CD4-positive, alpha-beta T cell (primary cell): Measurements from ENCODE around the gene ENO4. TPM values are rescaled to one million over a fixed set of nuclear protein-coding genes. Genes with fewer than 3 reads are reported as not detected.

Experiments used
- ATAC-seq: fragments of 200-7000 bp; cut with Tn5 transposase; one replicate; pipeline ENCODE4 v1.10.0; 2022; ENCODE audit warnings: mild to moderate bottlenecking; ENCODE audit not compliant: poor library complexity
- CTCF ChIA-PET: fragments of 350-600 bp; sonication (Branson Sonifier 250); formaldehyde crosslinking; loops from one replicate; lab custom pipeline; 2021; ENCODE audit warnings: antibody characterized with exemption, inconsistent platforms; lab: Charles Lee
- POLR2A ChIA-PET: fragments of 350-600 bp; sonication (Branson Sonifier 250); formaldehyde crosslinking; loops from one replicate; lab custom pipeline; 2021; ENCODE audit warnings: antibody characterized with exemption, inconsistent platforms; lab: Charles Lee
- DNase-seq, 14 experiments: peaks; one replicate each; pipeline ENCODE4 v3.0.0-alpha.2; 2013 to 2020; ENCODE audit warnings: mixed read lengths in 2 of 14
- H3K27ac ChIP-seq, 2 donors: one replicate each; pipeline versions ENCODE4 v1.5.1 to v1.7.0; 2013; ENCODE audit warnings: low read length in 2 of 2, low read depth in 1 of 2, mild to moderate bottlenecking in 1 of 2
- H3K27me3 ChIP-seq, 2 experiments: 1 replicate in 1 of 2; 2 replicates in 1 of 2; pipeline versions ENCODE4 v1.6.1 to v1.7.0; 2013; ENCODE audit warnings: low read length in 2 of 2, control low read depth in 1 of 2, mild to moderate bottlenecking in 1 of 2, moderate library complexity in 1 of 2; ENCODE audit not compliant: insufficient read depth in 2 of 2, control insufficient read depth in 1 of 2
- H3K36me3 ChIP-seq: one replicate; pipeline ENCODE4 v1.6.1; 2013; ENCODE audit warnings: low read length, control low read depth; ENCODE audit not compliant: insufficient read depth
- H3K4me1 ChIP-seq: one replicate; pipeline ENCODE4 v1.6.1; 2013; ENCODE audit warnings: low read length, control low read depth; ENCODE audit not compliant: insufficient read depth
- H3K4me3 ChIP-seq: one replicate; pipeline ENCODE4 v1.5.1; 2013; ENCODE audit warnings: mild to moderate bottlenecking, low read length, moderate library complexity
- H3K9me3 ChIP-seq, 2 experiments: 1 replicate in 1 of 2; 2 replicates in 1 of 2; pipeline versions ENCODE4 v1.6.1 to v1.7.0; 2013; ENCODE audit warnings: low read length in 2 of 2, mild to moderate bottlenecking in 2 of 2, control low read depth in 1 of 2, moderate library complexity in 1 of 2; ENCODE audit not compliant: control insufficient read depth in 1 of 2, insufficient read depth in 1 of 2
- H3K27ac Mint-ChIP-seq: one replicate; pipeline ENCODE4 v1.8.0; 2020; ENCODE audit warnings: mixed read lengths
- H3K27me3 Mint-ChIP-seq: one replicate; pipeline ENCODE4 v1.8.0; 2021; ENCODE audit warnings: mixed read lengths
- H3K36me3 Mint-ChIP-seq: one replicate; pipeline ENCODE4 v1.8.0; 2021; ENCODE audit warnings: low read depth, mixed read lengths
- H3K4me1 Mint-ChIP-seq: one replicate; pipeline ENCODE4 v1.8.0; 2021; ENCODE audit warnings: low read depth, mixed read lengths
- H3K4me3 Mint-ChIP-seq: one replicate; pipeline ENCODE4 v1.8.0; 2020; ENCODE audit warnings: mild to moderate bottlenecking, mixed read lengths
- H3K9me3 Mint-ChIP-seq: one replicate; pipeline ENCODE4 v1.8.0; 2020; ENCODE audit warnings: mixed read lengths
- CTCF ChIP-seq: fragments of 200-600 bp; IDR thresholded peaks from one replicate; pipeline ENCODE4 v1.8.0; 2022; ENCODE audit warnings: antibody characterized with exemption, mild to moderate bottlenecking
- intact Hi-C, 2 experiments: fragments of 100-400 bp; cut with DNase I in 1 of 2; cut with micrococcal nuclease in 1 of 2; formaldehyde crosslinking; loops; one replicate each; pipeline versions ENCODE4 v1.15.1 to v1.9.0; 2023 to 2025; cut with DNase I, micrococcal nuclease
- total RNA-seq, 174 experiments: library from RNA in 2 of 174; stranded (reverse) in 2 of 174; gene quantifications; one replicate each; pipeline ENCODE4 v1.2.3 and lab custom pipeline; 2021 to 2026

ENO4 gene
- total RNA-seq, 2 experiments from 2014 or later: not detected

GRCh38 chr10:116808706-116809105 lies 40.6 kb upstream of the ENO4 start:
- Histone ChIP-seq H3K36me3 (no peaks in the 10 kb centered on the region), H3K27ac (no peak overlapping the region), H3K4me3 (no peak overlapping the region), H3K4me1 (no peaks in the 10 kb centered on the region), H3K9me3 (no peaks in the 10 kb centered on the region), H3K27me3 (peaks cover 4% of the 10 kb centered on the region in 2 experiments)
- ChIA-PET POLR2A (no interaction called here), CTCF (no interaction called here)
- Mint-ChIP-seq H3K4me3 (no peak overlapping the region), H3K4me1 (no peaks in the 10 kb centered on the region), H3K27ac (no peak overlapping the region), H3K27me3 (peaks cover 23% of the 10 kb centered on the region), H3K36me3 (no peaks in the 10 kb centered on the region), H3K9me3 (no peaks in the 10 kb centered on the region)
- DNase-seq: no peak
- TF ChIP-seq CTCF: no peak
- no peak for ATAC-seq
- intact Hi-C loops: no loop called here

GRCh38 chr10:116809483-116810119 lies 39.7 kb upstream of the ENO4 start:
- Histone ChIP-seq H3K9me3 (no peaks in the 10 kb centered on the region), H3K4me1 (no peaks in the 10 kb centered on the region), H3K27ac (no peak overlapping the region), H3K36me3 (no peaks in the 10 kb centered on the region), H3K27me3 (peaks cover 4% of the 10 kb centered on the region in 2 experiments), H3K4me3 (no peak overlapping the region)
- no peaks in the 10 kb centered on the region for H3K36me3 Mint-ChIP-seq
- H3K9me3 Mint-ChIP-seq: no peaks in the 10 kb centered on the region
- TF ChIP-seq CTCF: no peak
- no peak overlapping the region for H3K27ac Mint-ChIP-seq
- ChIA-PET POLR2A (no interaction called here), CTCF (no interaction called here)
- peaks cover 23% of the 10 kb centered on the region for H3K27me3 Mint-ChIP-seq
- no peak for ATAC-seq
- intact Hi-C loops: no loop called here
- H3K4me1 Mint-ChIP-seq: no peaks in the 10 kb centered on the region
- H3K4me3 Mint-ChIP-seq: no peak overlapping the region
- no peak for DNase-seq

- no peaks in the 10 kb centered on the region for H3K36me3 ChIP-seq
- H3K9me3 Mint-ChIP-seq: no peaks in the 10 kb centered on the region
- no peaks in the 10 kb centered on the region for H3K4me1 ChIP-seq
- H3K4me3 ChIP-seq: no peak overlapping the region
- H3K9me3 ChIP-seq: no peaks in the 10 kb centered on the region
- no peak overlapping the region for H3K4me3 Mint-ChIP-seq
- DNase-seq: no peak
- intact Hi-C loops: no loop called here
- ChIA-PET POLR2A (no interaction called here), CTCF (no interaction called here)
- peaks cover 28% of the 10 kb centered on the region for H3K27me3 Mint-ChIP-seq
- no peaks in the 10 kb centered on the region for H3K36me3 Mint-ChIP-seq
- H3K27ac Mint-ChIP-seq: no peak overlapping the region
- TF ChIP-seq CTCF: no peak
- no peaks in the 10 kb centered on the region for H3K4me1 Mint-ChIP-seq
- no peak for ATAC-seq
- peaks cover 4% of the 10 kb centered on the region in 2 experiments for H3K27me3 ChIP-seq
- H3K27ac ChIP-seq: no peak overlapping the region
Observed at GRCh38 chr10:116810120-116810500, 39.2 kb upstream of the ENO4 start.
